Measurements from ENCODE around the gene LSMEM2. TPM values are rescaled to one million over a fixed set of nuclear protein-coding genes. Genes with fewer than 3 reads are reported as not detected.

LSMEM2 gene
- total and polyA plus RNA-seq, 12 donors: 1.9 to 45.2 (median 31.7) TPM

GRCh38 chr3:50314816-50315215 is 35.9 kb downstream of the LSMEM2 start:
- 96 to 99% methylated on average over 4 of the region's 4 CpGs for WGBS, 2 donors
- Histone ChIP-seq H3K4me1 (peaks cover 8 to 44% (median 31%) of the 10 kb centered on the region in 9 donors), H3K36me3 (peaks cover 0 to 54% (median 33%) of the 10 kb centered on the region in 9 donors), H3K27me3 (no peaks in the 10 kb centered on the region), H3K9me3 (no peaks in the 10 kb centered on the region), H3K4me3 (no peak overlapping the region), H3K27ac (peak overlapping the region in 2 of 10 donors; percentile 4 to 44)
- ATAC-seq (peak in 5 of 8 donors; percentile 3 to 25 (median 17)), DNase-seq (no peak)
- TF ChIP-seq CTCF (IDR thresholded peaks at IDR 0.05): no peak
- intact Hi-C loops (cut with DNase I): no loop called here

GRCh38 chr3:50316657-50317242 is 37.9 kb downstream of the LSMEM2 start:
- ATAC-seq (no peak), DNase-seq (no peak)
- no peak for TF ChIP-seq CTCF (IDR thresholded peaks at IDR 0.05)
- H3K4me1 ChIP-seq: peaks cover 13 to 53% (median 43%) of the 10 kb centered on the region in 9 donors
- peak overlapping the region in 1 of 10 donors; percentile 5 for H3K4me3 ChIP-seq
- H3K36me3 ChIP-seq: peaks cover 0 to 58% (median 33%) of the 10 kb centered on the region in 9 donors
- 70 to 72% methylated on average over 9 of the region's 9 CpGs for WGBS, 2 donors
- peak overlapping the region in 7 of 10 donors; percentile 27 to 99 (median 45) for H3K27ac ChIP-seq
- intact Hi-C loops (cut with DNase I): no loop called here
- no peaks in the 10 kb centered on the region for H3K9me3 ChIP-seq
- H3K27me3 ChIP-seq: no peaks in the 10 kb centered on the region

DNA sequence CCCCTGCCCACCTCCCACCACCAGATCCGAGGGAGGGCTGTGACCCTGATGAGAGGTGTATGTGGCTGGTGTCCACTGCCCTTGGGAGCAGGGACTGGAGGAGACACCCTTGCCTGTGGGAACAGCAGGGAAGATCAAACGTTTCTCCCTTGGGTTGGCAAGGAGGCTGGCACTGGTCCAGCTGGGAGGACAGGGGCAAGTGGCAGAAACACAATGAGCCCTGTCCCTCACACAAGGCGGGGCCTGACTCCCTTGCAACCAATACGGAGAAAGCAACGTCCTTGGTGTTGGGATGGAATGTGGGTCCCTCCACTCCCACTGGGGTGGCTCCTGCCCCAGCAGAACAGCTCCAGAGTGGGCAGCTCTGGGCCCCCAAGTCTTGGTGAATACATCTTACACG is 38.4 kb downstream of the LSMEM2 start:
- H3K4me3 ChIP-seq: peak overlapping the region in 2 of 10 donors; percentile 5 to 74
- DNase-seq: no peak
- no peak for ATAC-seq
- H3K36me3 ChIP-seq: peaks cover 0 to 58% (median 33%) of the 10 kb centered on the region in 9 donors
- H3K27ac ChIP-seq: peak overlapping the region in 7 of 10 donors; percentile 28 to 99 (median 52)
- intact Hi-C loops (cut with DNase I): no loop called here
- no peak for TF ChIP-seq CTCF (IDR thresholded peaks at IDR 0.05)
- WGBS, 2 donors: 56 to 58% methylated on average over 6 of the region's 6 CpGs
- H3K27me3 ChIP-seq: no peaks in the 10 kb centered on the region
- H3K9me3 ChIP-seq: no peaks in the 10 kb centered on the region
- peaks cover 17 to 59% (median 49%) of the 10 kb centered on the region in 9 donors for H3K4me1 ChIP-seq

- 86 to 90% methylated on average over 11 of the region's 11 CpGs for WGBS, 2 donors
- ATAC-seq: no peak
- Histone ChIP-seq H3K27ac (peak overlapping the region in 9 of 10 donors; percentile 21 to 99 (median 91)), H3K36me3 (peaks cover 0 to 58% (median 33%) of the 10 kb centered on the region in 9 donors), H3K27me3 (no peaks in the 10 kb centered on the region), H3K9me3 (no peaks in the 10 kb centered on the region), H3K4me3 (peak overlapping the region in 9 of 10 donors; percentile 57 to 88 (median 81)), H3K4me1 (peaks cover 17 to 67% (median 52%) of the 10 kb centered on the region in 9 donors)
- TF ChIP-seq CTCF (IDR thresholded peaks at IDR 0.05): no peak
- DNase-seq: no peak
- intact Hi-C loops (cut with DNase I): no loop called here
These were observed 39.3 kb downstream of the LSMEM2 start for GRCh38 chr3:50318163-50318562.

Data from heart right ventricle (tissue), 16 donors.